Measurements from ENCODE around the gene POLR3E. TPM values are rescaled to one million over a fixed set of nuclear protein-coding genes. Genes with fewer than 3 reads are reported as not detected.

POLR3E gene
- polyA plus RNA-seq, 1 experiment, result 60.9 TPM

- ChIA-PET CTCF (interaction anchor here (1.9 kb wide), 1 partner anchor 25 kb away, joined by 4 read pairs; no protein-coding TSS in a partner anchor), POLR2A (no interaction called here)
- no peaks in the 10 kb centered on the region for H3K27me3 ChIP-seq (ENCODE audit: control insufficient read depth, insufficient read depth, low read length)
- TF ChIP-seq CTCF (IDR thresholded peaks at IDR 0.05; ENCODE audit: insufficient read depth, low read depth, low read length), result no peak
- no peak for DNase-seq (ENCODE audit: low read depth)
- H3K4me3 ChIP-seq (ENCODE audit: low read depth, low read length), result no peak overlapping the region
- peaks cover 6% of the 10 kb centered on the region for H3K36me3 ChIP-seq (ENCODE audit: control insufficient read depth, insufficient read depth, low read length)
Measured at GRCh38 chr16:22274916-22275315, 22.3 kb upstream of the POLR3E start.

GRCh38 chr16:22278441-22279230, 18.6 kb upstream of the POLR3E start:
- TF ChIP-seq CTCF (IDR thresholded peaks at IDR 0.05; ENCODE audit: insufficient read depth, low read depth, low read length), result no peak
- ChIA-PET POLR2A (no interaction called here), CTCF (interaction anchor here (0.7 kb wide), 1 partner anchor 58 kb away, joined by 3 read pairs; no protein-coding TSS in a partner anchor)
- DNase-seq (ENCODE audit: low read depth), result no peak
- peaks cover 5% of the 10 kb centered on the region for H3K36me3 ChIP-seq (ENCODE audit: control insufficient read depth, insufficient read depth, low read length)
- no peaks in the 10 kb centered on the region for H3K27me3 ChIP-seq (ENCODE audit: control insufficient read depth, insufficient read depth, low read length)
- no peak overlapping the region for H3K4me3 ChIP-seq (ENCODE audit: low read depth, low read length)

- H3K36me3 ChIP-seq (ENCODE audit: control insufficient read depth, insufficient read depth, low read length), result peaks cover 3% of the 10 kb centered on the region
- TF ChIP-seq CTCF (IDR thresholded peaks at IDR 0.05; ENCODE audit: insufficient read depth, low read depth, low read length), result no peak
- no peak for DNase-seq (ENCODE audit: low read depth)
- no peaks in the 10 kb centered on the region for H3K27me3 ChIP-seq (ENCODE audit: control insufficient read depth, insufficient read depth, low read length)
- POLR2A ChIA-PET, result no interaction called here
- H3K4me3 ChIP-seq (ENCODE audit: low read depth, low read length), result no peak overlapping the region
- CTCF ChIA-PET, result no interaction called here
Measured at GRCh38 chr16:22282254-22282892, 14.8 kb upstream of the POLR3E start.

- Histone ChIP-seq H3K36me3 (ENCODE audit: control insufficient read depth, insufficient read depth, low read length) (peaks cover 3% of the 10 kb centered on the region), H3K27me3 (ENCODE audit: control insufficient read depth, insufficient read depth, low read length) (no peaks in the 10 kb centered on the region), H3K4me3 (ENCODE audit: low read depth, low read length) (no peak overlapping the region)
- no peak for TF ChIP-seq CTCF (IDR thresholded peaks at IDR 0.05; ENCODE audit: insufficient read depth, low read depth, low read length)
- POLR2A ChIA-PET, result no interaction called here
- CTCF ChIA-PET, result interaction anchor here (1.7 kb wide), 1 partner anchor 13 kb away, joined by 7 read pairs; the partner anchor contains the start of gene POLR3E
- DNase-seq (ENCODE audit: low read depth), result no peak
Measured at GRCh38 chr16:22284637-22285036, 12.6 kb upstream of the POLR3E start.

GRCh38 chr16:22285080-22285479, 12.1 kb upstream of the POLR3E start:
- no peak for DNase-seq (ENCODE audit: low read depth)
- Histone ChIP-seq H3K4me3 (ENCODE audit: low read depth, low read length) (no peak overlapping the region), H3K36me3 (ENCODE audit: control insufficient read depth, insufficient read depth, low read length) (peaks cover 3% of the 10 kb centered on the region), H3K27me3 (ENCODE audit: control insufficient read depth, insufficient read depth, low read length) (no peaks in the 10 kb centered on the region)
- CTCF ChIA-PET, result interaction anchor here (1.7 kb wide), 1 partner anchor 12 kb away, joined by 7 read pairs; the partner anchor contains the start of gene POLR3E
- no peak for TF ChIP-seq CTCF (IDR thresholded peaks at IDR 0.05; ENCODE audit: insufficient read depth, low read depth, low read length)
- POLR2A ChIA-PET, result no interaction called here
